Measurements from ENCODE around the gene DPP10.

DNA sequence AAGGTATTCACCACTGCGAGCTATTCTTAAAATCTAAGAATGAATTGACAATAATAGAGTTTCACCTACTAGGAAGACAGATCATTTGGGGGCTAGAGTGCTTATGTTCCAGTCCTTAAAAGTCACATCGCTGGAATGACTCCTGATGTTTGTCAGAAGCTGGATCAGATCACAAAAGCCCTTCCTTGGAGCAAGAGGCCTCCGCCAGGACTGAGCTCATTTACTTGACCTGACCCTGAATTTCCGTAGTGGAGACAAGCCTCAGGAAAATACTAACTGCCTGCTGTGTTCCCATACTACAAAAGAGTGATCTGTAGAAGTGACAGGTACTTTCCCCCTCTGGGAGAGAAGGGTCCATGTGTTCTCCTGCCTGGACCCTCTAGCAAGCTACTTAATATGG is 483.9 kb downstream of the DPP10 start:
- TF ChIP-seq, protein P1, sequence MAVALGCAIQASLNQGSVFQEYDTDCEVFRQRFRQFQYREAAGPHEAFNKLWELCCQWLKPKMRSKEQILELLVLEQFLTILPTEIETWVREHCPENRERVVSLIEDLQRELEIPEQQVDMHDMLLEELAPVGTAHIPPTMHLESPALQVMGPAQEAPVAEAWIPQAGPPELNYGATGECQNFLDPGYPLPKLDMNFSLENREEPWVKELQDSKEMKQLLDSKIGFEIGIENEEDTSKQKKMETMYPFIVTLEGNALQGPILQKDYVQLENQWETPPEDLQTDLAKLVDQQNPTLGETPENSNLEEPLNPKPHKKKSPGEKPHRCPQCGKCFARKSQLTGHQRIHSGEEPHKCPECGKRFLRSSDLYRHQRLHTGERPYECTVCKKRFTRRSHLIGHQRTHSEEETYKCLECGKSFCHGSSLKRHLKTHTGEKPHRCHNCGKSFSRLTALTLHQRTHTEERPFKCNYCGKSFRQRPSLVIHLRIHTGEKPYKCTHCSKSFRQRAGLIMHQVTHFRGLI (tag by site-specific recombination; IDR thresholded peaks at IDR 0.05) = no peak
- no peak for TF ChIP-seq ZNF274 (IDR thresholded peaks at IDR 0.05; ENCODE audit: low read length)
- TF ChIP-seq ZNF274 (tag by site-specific recombination; IDR thresholded peaks at IDR 0.05; ENCODE audit: borderline replicate concordance) = no peak
